SIG-M5 (cell line): Measurements from ENCODE around the gene APOD.
"Not testable (repeated sequence)": the region's sequence is repeated elsewhere in the genome, so short reads cannot be mapped to it uniquely, and the experiment has no call there.

Experiments used
- DNase-seq: peaks from one replicate; lab custom pipeline; 2025; lab: John Stamatoyannopoulos, UW

The APOD gene

DNA sequence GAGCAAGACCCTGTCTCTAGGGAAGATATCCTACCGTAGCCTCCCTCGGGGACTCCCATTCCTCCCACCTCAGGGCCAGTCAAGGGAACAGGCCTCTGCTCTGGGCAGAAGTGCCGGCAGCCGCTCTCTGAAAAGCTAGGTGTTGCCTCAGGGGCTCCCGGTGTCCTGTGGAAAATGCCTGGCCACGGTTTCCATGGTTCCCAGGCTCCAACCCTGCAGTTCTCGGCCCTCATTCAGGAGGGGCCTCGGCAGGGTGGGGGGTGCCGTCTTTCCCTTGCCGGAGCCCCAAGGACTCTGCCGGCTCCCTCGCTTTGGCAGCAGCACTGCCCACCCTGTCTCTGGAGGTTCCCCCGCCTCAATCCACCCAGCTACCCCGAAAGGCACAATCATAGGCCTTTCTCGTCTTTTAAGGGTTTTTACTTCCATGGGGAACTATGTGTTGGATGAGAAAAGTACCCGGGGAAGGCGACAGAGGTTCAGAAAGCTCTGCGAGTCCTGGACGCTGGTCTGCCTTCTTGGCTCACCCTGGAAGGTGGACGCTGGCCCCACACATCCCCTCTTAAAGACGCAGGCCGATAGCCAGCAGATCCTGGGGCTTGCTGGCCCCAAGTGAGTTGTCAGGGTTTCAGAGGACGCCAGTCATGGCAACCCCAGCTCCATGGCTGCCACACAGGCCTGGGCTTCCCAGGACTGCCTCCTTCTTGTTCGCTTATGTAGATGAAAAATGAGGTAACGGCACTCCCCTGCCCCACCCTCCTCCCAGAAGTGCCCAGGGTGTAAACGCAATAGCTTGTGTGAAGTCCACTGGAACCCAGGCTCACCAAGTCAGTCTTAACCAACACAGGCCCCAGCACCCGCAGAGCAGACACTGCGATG, 34.3 kb upstream of the APOD start:
- not testable (repeated sequence) for DNase-seq

- not testable (repeated sequence) for DNase-seq
Observed at GRCh38 chr3:195617134-195617533, 33.4 kb upstream of the APOD start.

DNA sequence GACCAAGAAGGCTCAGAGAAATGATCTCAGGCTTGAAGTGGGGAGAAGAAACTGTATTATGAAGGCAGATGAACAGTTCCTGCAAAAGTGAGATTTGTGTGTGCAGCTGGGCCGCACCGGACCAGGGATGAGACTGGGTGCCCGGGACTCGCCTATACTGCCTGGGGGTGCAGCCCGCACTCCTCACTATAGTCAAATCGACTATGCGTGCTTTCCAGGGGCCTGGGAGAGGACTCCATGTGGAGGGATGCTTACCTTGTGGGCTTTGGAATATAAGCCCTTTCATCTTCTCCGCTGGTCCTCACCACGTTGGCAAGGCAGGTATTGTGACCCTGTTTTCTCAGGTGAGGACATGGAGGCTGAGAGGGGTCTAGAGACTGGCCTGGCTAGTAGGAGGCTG, 32.9 kb upstream of the APOD start:
- DNase-seq, result no peak

GRCh38 chr3:195615952-195616537, 32.3 kb upstream of the APOD start:
- not testable (repeated sequence) for DNase-seq

DNA sequence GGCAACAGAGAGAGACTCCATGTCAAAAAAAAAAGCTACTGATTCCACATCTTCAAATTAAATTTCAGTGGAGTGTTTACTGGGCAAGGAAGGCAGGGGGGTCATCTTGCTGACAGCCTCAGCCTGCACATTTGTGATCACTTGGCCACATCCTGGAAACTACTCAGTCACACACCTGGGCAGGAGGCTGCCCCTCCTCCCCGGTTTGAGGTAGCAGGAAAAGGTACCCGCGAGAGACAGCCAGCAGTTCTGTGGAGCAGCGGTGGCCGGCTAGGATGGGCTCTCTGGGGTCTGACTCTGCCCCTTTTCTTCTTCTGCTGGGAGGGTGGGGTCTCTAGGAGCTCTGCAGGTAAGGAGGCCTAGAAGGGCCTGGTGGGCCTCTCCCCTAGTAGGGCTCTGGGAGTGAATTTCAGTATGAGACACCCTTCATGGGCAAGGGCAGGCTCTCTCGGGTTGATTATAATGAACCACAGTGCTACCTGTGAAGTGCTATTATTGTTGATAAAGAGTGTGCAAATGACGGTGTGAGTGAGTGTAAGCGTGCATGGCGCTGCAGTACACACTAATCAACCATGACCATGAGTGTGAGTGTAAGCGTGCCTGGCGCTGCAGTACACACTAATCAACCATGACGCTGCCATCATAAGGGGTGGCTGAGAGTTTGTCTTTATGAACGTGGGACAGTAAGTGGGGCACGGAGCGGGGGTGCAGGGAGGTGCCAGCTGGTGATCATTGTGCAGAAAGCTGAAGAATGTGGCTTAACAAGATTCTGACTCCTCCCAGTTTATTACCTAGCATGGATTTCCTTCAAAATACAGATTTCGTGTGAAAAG, 31.1 kb upstream of the APOD start:
- DNase-seq, result not testable (repeated sequence)

- no peak for DNase-seq
Observed at GRCh38 chr3:195613468-195614069, 29.8 kb upstream of the APOD start.

GRCh38 chr3:195612075-195612800, 28.5 kb upstream of the APOD start:
- no peak for DNase-seq

GRCh38 chr3:195609229-195609628, 25.5 kb upstream of the APOD start:
- no peak for DNase-seq

DNA sequence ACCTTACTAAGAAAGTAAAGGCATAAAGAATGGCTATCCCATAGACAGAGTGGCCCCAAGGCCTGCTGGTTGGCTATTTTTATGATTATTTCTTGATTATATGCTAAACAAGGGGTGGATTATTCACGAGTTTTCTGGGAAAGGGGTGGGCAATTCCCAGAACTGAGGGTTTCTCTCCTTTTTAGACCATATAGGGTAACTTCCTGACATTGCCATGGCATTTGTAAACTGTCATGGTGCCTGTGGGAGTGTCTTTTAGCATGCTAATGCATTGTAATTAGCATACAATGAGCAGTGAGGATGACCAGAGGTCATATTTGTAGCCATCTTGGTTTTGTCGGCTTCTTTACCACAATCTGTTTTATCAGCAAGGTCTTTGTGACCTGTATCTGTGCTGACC, 18.0 kb upstream of the APOD start:
- DNase-seq, result not testable (repeated sequence)

GRCh38 chr3:195601382-195601781, 17.6 kb upstream of the APOD start:
- DNase-seq, result no peak

DNA sequence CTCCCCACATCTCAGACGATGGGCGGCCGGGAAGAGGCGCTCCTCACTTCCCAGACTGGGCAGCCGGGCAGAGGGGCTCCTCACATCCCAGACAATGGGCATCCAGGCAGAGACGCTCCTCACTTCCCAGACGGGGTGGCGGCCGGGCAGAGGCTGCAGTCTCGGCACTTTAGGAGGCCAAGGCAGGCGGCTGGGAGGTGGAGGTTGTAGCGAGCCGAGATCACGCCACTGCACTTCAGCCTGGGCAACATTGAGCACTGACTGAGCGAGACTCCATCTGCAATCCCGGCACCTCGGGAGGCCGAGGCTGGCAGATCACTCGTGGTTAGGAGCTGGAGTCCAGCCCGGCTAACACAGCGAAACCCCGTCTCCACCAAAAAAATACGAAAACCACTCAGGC, 16.2 kb upstream of the APOD start:
- not testable (repeated sequence) for DNase-seq

DNA sequence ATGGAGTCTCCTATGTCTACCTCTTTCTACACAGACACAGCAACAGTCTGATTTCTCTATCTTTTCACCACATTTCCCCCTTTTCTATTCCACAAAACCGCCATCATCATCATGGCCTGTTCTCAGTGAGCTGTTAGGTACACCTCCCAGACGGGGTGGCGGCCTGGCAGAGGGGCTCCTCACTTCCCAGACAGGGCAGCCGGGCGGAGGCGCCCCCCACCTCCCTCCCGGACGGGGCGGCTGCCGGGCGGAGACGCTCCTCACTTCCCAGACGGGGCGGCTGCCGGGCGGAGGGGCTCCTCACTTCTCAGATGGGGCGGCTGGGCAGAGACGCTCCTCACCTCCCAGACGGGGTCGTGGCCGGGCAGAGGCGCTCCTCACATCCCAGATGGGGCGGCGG, 15.8 kb upstream of the APOD start:
- not testable (repeated sequence) for DNase-seq

DNA sequence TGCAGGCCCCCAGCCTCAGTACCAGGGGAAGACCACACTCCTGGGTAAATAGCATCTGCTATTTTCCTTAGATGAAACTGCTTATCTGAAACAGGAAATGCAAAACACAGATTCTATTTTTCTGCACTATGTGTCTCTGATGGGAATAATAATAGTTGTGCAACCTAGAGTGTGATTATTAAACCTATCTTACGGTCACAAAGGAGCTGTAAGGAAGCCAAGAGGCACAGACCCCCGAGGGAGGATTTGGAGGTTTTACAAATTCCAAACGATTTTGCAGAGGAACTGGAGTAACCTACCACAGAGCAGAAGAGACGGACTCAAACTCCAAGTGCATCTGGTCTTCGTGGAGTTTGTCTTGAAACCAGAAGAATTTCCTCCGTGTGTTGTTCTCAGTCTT, 14.1 kb upstream of the APOD start:
- no peak for DNase-seq

DNA sequence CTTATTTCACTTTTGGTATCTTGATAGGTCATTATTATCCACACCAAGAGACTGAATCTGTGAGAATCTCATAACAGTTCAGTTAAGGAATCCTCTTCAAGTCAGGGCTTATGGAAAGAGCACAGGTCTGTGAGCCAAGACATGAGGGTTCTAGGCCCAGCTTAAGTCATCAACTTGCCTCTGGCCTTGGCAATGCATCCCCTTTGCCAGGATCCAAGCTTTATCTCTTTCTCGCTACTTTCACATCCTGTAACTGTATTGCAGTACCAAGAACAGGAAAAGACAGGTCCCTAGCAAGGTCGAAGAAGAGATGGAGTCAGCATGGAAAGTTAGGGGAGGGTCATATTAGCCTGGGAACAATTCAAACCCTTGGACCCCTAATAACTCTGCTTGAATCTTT, 13.5 kb upstream of the APOD start:
- DNase-seq, result no peak

DNA sequence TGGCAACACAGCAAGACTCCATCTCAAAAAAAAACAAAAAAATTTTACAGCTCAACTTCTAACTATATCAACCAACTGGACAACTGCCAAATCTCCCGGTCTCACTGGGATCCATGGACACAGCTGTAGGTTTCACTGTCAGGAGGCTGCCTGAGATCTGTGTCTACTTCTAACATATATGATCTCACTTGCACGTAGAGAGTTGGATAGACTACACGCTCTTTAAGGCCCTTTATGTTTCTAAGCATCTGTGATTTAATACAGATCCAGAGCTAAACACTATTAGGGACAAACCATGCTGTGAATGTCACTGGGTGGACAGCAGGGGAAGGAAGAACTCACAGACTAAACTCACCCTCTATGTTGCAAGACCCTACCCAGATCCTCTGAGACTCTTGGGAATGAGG, 13.0 kb upstream of the APOD start:
- no peak for DNase-seq

- DNase-seq, result no peak
Observed at GRCh38 chr3:195595785-195596531, 12.2 kb upstream of the APOD start.

DNA sequence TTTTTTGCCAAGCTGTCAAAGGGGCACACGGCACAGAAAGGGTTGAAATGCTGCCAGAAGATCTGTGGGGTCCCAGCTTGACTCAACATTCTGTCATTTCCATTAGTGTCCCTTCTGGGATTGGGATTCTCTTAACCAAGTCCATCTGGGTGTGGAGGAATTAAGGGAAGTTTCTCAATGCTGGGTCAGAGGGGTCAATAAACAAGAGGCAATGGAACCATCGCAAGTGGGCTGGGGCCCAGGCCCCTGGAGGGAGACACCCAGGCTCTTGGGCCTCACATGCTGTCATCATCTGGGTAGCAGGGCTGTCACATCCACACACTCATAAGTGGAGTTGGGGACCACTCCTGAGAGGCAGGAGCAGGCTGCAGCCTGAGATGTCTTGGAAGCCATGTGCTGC, 8.1 kb upstream of the APOD start:
- DNase-seq, result no peak

GRCh38 chr3:195591220-195591619, 7.5 kb upstream of the APOD start:
- no peak for DNase-seq

DNA sequence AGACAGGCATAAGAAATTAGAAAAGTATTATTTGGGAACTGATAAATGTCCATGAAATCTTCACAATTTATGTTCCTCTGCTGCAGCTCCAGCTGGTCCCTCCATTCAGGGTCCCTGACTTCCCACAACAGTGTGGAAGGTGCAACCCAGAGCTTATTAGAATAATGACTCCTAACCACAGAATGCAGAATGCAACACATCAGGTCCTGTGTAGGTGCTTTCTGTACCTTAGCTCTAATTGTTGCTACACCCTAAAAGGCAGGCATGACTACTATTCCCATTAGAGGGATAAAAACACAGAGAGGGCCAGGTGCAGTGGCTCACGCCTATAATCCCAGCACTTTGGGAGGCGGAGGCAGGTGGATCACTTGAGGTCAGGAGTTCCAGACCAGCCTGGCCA, 6.6 kb upstream of the APOD start:
- DNase-seq, result not testable (repeated sequence)

- DNase-seq, result not testable (repeated sequence)
Observed at GRCh38 chr3:195589796-195590195, 6.1 kb upstream of the APOD start.

- DNase-seq, result no peak
Observed at GRCh38 chr3:195587824-195588223, 4.1 kb upstream of the APOD start.
